SK-N-SH (cell line): ENCODE results near the gene EVI2A.

Experiments used
- CHD2 ChIP-seq: fragments of 150-350 bp; IDR thresholded peaks from 2 replicates; pipeline ENCODE4 v1.6.1; 2018; ENCODE audit warnings: low read length; ENCODE audit not compliant: partially characterized antibody
- CTCF ChIP-seq: fragments of 200-600 bp; sonication (generic); IDR thresholded peaks from 2 replicates; pipeline ENCODE4 v1.6.1; 2017; ENCODE audit warnings: antibody characterized with exemption, mild to moderate bottlenecking, moderate library complexity
- ELF1 ChIP-seq: IDR thresholded peaks from 2 replicates; pipeline ENCODE4 v1.4.0; 2012
- FOSL2 ChIP-seq: IDR thresholded peaks from 2 replicates; pipeline ENCODE4 v1.4.0; 2012; ENCODE audit warnings: low read depth, mild to moderate bottlenecking, moderate library complexity, borderline replicate concordance
- MAX ChIP-seq: IDR thresholded peaks from 2 replicates; pipeline ENCODE4 v1.4.0; 2012; ENCODE audit warnings: low read depth
- TCF12 ChIP-seq: IDR thresholded peaks from 2 replicates; pipeline ENCODE4 v1.4.0; 2012
- TEAD4 ChIP-seq: IDR thresholded peaks from 2 replicates; pipeline ENCODE4 v1.4.0; 2012; ENCODE audit warnings: mild to moderate bottlenecking, borderline replicate concordance; ENCODE audit not compliant: insufficient read depth
- USF1 ChIP-seq: IDR thresholded peaks from 2 replicates; pipeline ENCODE4 v1.4.0; 2012; ENCODE audit warnings: low read depth, borderline replicate concordance
- USF2 ChIP-seq: fragments of 150-350 bp; IDR thresholded peaks from 2 replicates; pipeline ENCODE4 v1.6.1; 2017; ENCODE audit warnings: antibody characterized with exemption, low read length, low read depth, borderline replicate concordance
- YY1 ChIP-seq: IDR thresholded peaks from 2 replicates; pipeline ENCODE4 v1.4.0; 2012; ENCODE audit warnings: low read depth, mild to moderate bottlenecking

- TF ChIP-seq CTCF (no peak), TCF12 (no peak), ELF1 (no peak), TEAD4 (no peak), USF2 (no peak), CHD2 (no peak), MAX (no peak), USF1 (no peak), YY1 (no peak), FOSL2 (no peak)
Observed at GRCh38 chr17:31321966-31322365, 544 bp upstream of the EVI2A start.
